K562 (cell line): ENCODE data around the gene CEP85L. TPM values are rescaled to one million over a fixed set of nuclear protein-coding genes. Genes with fewer than 3 reads are reported as not detected.

Source experiments
- ATF2 ChIP-seq: sonication (generic); formaldehyde crosslinking; IDR thresholded peaks from 2 replicates; pipeline ENCODE4 v1.8.1; 2022; ENCODE audit warnings: missing genetic modification reagents
- CBFB ChIP-seq: sonication (generic); formaldehyde crosslinking; IDR thresholded peaks from 2 replicates; pipeline ENCODE4 v1.4.0; 2020; ENCODE audit warnings: mild to moderate bottlenecking, missing genetic modification reagents
- ETS2 ChIP-seq: IDR thresholded peaks from 2 replicates; pipeline ENCODE4 v1.6.1; 2016; ENCODE audit warnings: borderline replicate concordance, missing genetic modification characterization, mild to moderate bottlenecking, moderate library complexity, missing compliant biosample characterization; ENCODE audit not compliant: poor library complexity, severe bottlenecking
- HDAC1 ChIP-seq, 2 experiments: fragments of 450-650 bp; IDR thresholded peaks; 2 replicates each; pipeline ENCODE4 v1.6.1; 2016 to 2017; ENCODE audit warnings: inconsistent platforms in 1 of 2, mild to moderate bottlenecking in 1 of 2, moderate library complexity in 1 of 2
- NCOA6 ChIP-seq: fragments of 450-650 bp; IDR thresholded peaks from 2 replicates; pipeline ENCODE4 v1.6.1; 2017; ENCODE audit warnings: mild to moderate bottlenecking
- RAD51 ChIP-seq: fragments of 450-650 bp; IDR thresholded peaks from 2 replicates; pipeline ENCODE4 v1.7.1; 2016; ENCODE audit warnings: low read depth, mild to moderate bottlenecking, borderline replicate concordance
- RBFOX2 ChIP-seq: fragments of 200-400 bp; formaldehyde crosslinking; IDR thresholded peaks from 2 replicates; pipeline ENCODE4 v1.6.1; 2017; ENCODE audit warnings: low read depth, mild to moderate bottlenecking, low read length, moderate library complexity
- SAFB ChIP-seq: fragments of 200-400 bp; formaldehyde crosslinking; IDR thresholded peaks from 2 replicates; pipeline ENCODE4 v1.6.1; 2017; ENCODE audit warnings: low read depth, low read length, borderline replicate concordance
- SP2 ChIP-seq: IDR thresholded peaks from 2 replicates; pipeline ENCODE4 v1.6.1; 2011; ENCODE audit warnings: mild to moderate bottlenecking, low read depth, low read length, moderate library complexity; ENCODE audit not compliant: poor library complexity, severe bottlenecking; ENCODE audit errors: extremely low read depth
- TAL1 ChIP-seq: fragments of 450-650 bp; IDR thresholded peaks from 2 replicates; pipeline ENCODE4 v1.6.1; 2016; ENCODE audit warnings: mild to moderate bottlenecking
- ZKSCAN8 ChIP-seq: fragments of 200-800 bp; sonication (Bioruptor generic); IDR thresholded peaks from 2 replicates; pipeline ENCODE4 v1.6.1; 2016; ENCODE audit warnings: missing genetic modification characterization, missing compliant biosample characterization
- ZNF12 ChIP-seq: sonication (generic); formaldehyde crosslinking; IDR thresholded peaks from 2 replicates; pipeline ENCODE4 v1.4.0; 2020; ENCODE audit warnings: mild to moderate bottlenecking, missing genetic modification reagents
- ZNF263 ChIP-seq: sonication (generic); formaldehyde crosslinking; IDR thresholded peaks from 2 replicates; pipeline ENCODE4 v1.8.0; 2022; ENCODE audit warnings: mild to moderate bottlenecking, missing genetic modification reagents, borderline replicate concordance
- ZSCAN29 ChIP-seq: fragments of 450-650 bp; IDR thresholded peaks from 2 replicates; pipeline ENCODE4 v1.6.1; 2017
- polyA plus RNA-seq, 8 experiments: library from polyadenylated mRNA; depleted of rRNA in 4 of 8; stranded (reverse) in 5 of 8; unstranded in 3 of 8; fragments of >200 nt; fragmentation: Nextera tagmentation in 2 of 8; fragmentation: Illumina TruSeq in 1 of 8; extraction: Ambion mirVana in 2 of 8; extraction: Trizol in 1 of 8; gene quantifications; 2 replicates each; pipeline versions ENCODE4 v1.2.1 to v1.2.3, GENCODE V29; 2011 to 2014; ENCODE audit warnings: inconsistent platforms in 1 of 8, missing spikeins in 1 of 8
- total RNA-seq, 7 experiments: library from RNA; depleted of rRNA in 6 of 7; stranded (reverse); fragments of >200 nt in 6 of 7; fragmentation: Illumina TruSeq in 2 of 7; extraction: Trizol in 2 of 7; gene quantifications; 2 replicates each; pipeline versions ENCODE4 v1.2.1 to v1.2.3, GENCODE V29; 2011 to 2021; ENCODE audit warnings: low replicate concordance in 1 of 7
- TF ChIP-seq, protein P1 (sequence below): fragments of 200-800 bp; sonication (Bioruptor generic); IDR thresholded peaks from 2 replicates; pipeline ENCODE4 v1.6.1; 2016; ENCODE audit warnings: missing genetic modification characterization, missing compliant biosample characterization
- TF ChIP-seq, protein P2 (sequence below): sonication (generic); formaldehyde crosslinking; IDR thresholded peaks from 2 replicates; pipeline ENCODE4 v1.8.0; 2023; ENCODE audit warnings: mild to moderate bottlenecking, missing genetic modification reagents

CEP85L gene
- total and polyA plus RNA-seq, 9 of the 15 experiments (the other 6 are each of a cell fraction or from before 2014, with no cell fraction given) = 4.5 to 15.8 (median 8.3) TPM

DNA sequence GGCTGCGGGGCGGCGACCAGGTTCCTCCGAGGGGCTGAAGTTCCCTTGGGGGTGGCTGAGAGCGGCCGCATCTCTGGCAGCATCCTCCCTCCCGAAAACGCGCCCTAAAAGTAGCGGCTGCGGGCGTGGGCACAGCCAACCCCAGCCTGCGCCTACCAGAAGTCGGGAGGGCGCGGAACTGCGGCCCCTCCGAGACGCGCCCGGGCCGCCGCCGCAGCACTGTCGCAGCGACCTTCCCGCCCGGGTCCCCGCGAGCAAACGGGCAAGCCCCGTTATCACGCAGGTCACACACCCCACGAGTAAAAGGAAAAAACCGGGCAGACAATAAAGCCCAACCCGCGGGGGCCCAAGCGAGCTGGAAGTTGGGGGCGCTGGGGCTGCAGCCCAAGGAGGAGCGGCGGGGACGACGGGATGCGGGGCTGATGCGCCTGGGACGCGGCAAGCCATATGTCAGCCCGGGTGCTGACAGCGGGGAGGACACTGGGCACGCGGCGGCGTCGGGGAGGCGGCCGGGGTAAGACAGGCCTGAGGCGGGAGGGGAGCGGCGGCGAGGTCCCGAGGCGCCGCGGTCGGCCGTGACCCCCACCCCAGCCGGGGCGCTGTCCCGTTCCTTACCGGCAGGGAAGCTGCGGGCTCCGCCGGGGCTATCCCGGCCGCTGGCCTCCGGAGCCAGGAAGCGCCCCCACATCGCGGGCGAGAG is 659 bp downstream of the CEP85L start (continued):
- TF ChIP-seq, protein P1, sequence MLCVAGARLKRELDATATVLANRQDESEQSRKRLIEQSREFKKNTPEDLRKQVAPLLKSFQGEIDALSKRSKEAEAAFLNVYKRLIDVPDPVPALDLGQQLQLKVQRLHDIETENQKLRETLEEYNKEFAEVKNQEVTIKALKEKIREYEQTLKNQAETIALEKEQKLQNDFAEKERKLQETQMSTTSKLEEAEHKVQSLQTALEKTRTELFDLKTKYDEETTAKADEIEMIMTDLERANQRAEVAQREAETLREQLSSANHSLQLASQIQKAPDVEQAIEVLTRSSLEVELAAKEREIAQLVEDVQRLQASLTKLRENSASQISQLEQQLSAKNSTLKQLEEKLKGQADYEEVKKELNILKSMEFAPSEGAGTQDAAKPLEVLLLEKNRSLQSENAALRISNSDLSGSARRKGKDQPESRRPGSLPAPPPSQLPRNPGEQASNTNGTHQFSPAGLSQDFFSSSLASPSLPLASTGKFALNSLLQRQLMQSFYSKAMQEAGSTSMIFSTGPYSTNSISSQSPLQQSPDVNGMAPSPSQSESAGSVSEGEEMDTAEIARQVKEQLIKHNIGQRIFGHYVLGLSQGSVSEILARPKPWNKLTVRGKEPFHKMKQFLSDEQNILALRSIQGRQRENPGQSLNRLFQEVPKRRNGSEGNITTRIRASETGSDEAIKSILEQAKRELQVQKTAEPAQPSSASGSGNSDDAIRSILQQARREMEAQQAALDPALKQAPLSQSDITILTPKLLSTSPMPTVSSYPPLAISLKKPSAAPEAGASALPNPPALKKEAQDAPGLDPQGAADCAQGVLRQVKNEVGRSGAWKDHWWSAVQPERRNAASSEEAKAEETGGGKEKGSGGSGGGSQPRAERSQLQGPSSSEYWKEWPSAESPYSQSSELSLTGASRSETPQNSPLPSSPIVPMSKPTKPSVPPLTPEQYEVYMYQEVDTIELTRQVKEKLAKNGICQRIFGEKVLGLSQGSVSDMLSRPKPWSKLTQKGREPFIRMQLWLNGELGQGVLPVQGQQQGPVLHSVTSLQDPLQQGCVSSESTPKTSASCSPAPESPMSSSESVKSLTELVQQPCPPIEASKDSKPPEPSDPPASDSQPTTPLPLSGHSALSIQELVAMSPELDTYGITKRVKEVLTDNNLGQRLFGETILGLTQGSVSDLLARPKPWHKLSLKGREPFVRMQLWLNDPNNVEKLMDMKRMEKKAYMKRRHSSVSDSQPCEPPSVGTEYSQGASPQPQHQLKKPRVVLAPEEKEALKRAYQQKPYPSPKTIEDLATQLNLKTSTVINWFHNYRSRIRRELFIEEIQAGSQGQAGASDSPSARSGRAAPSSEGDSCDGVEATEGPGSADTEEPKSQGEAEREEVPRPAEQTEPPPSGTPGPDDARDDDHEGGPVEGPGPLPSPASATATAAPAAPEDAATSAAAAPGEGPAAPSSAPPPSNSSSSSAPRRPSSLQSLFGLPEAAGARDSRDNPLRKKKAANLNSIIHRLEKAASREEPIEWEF (CRISPR knock-in tag) = no peak
- TF ChIP-seq HDAC1 (IDR thresholded peaks at IDR 0.05) (no peak; a peak in 1 of 4 replicates), NCOA6 (peak; percentile 45; the same call in 1 of the 2 replicates), ZKSCAN8 (CRISPR knock-in tag) (no peak), ZNF12 (CRISPR knock-in tag) (0 out of 2 replicates have a peak, but pooled peaks have one; percentile 14), RBFOX2 (peak; percentile 69; the same call in 1 of the 2 replicates), SAFB (peak; percentile 26; the same call in 1 of the 2 replicates), ATF2 (CRISPR knock-in tag) (0 out of 2 replicates have a peak, but pooled peaks have one; percentile 22), SP2 (no peak), ZSCAN29 (0 out of 2 replicates have a peak, but pooled peaks have one; percentile 21), TAL1 (no peak), CBFB (CRISPR knock-in tag) (no peak; the same call in 1 of the 2 replicates), RAD51 (no peak), ETS2 (tag) (no peak), ZNF263 (CRISPR knock-in tag) (0 out of 2 replicates have a peak, but pooled peaks have one; percentile 37)
- TF ChIP-seq, protein P2, sequence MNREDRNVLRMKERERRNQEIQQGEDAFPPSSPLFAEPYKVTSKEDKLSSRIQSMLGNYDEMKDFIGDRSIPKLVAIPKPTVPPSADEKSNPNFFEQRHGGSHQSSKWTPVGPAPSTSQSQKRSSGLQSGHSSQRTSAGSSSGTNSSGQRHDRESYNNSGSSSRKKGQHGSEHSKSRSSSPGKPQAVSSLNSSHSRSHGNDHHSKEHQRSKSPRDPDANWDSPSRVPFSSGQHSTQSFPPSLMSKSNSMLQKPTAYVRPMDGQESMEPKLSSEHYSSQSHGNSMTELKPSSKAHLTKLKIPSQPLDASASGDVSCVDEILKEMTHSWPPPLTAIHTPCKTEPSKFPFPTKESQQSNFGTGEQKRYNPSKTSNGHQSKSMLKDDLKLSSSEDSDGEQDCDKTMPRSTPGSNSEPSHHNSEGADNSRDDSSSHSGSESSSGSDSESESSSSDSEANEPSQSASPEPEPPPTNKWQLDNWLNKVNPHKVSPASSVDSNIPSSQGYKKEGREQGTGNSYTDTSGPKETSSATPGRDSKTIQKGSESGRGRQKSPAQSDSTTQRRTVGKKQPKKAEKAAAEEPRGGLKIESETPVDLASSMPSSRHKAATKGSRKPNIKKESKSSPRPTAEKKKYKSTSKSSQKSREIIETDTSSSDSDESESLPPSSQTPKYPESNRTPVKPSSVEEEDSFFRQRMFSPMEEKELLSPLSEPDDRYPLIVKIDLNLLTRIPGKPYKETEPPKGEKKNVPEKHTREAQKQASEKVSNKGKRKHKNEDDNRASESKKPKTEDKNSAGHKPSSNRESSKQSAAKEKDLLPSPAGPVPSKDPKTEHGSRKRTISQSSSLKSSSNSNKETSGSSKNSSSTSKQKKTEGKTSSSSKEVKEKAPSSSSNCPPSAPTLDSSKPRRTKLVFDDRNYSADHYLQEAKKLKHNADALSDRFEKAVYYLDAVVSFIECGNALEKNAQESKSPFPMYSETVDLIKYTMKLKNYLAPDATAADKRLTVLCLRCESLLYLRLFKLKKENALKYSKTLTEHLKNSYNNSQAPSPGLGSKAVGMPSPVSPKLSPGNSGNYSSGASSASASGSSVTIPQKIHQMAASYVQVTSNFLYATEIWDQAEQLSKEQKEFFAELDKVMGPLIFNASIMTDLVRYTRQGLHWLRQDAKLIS = peak; percentile 61
